ENCODE data around the gene ELOB. TPM values are rescaled to one million over a fixed set of nuclear protein-coding genes. Genes with fewer than 3 reads are reported as not detected.

ELOB gene
- total and polyA plus RNA-seq, 10 of the 15 experiments (the other 5 are each of a cell fraction or from before 2014, with no cell fraction given): 86.9 to 823 (median 263) TPM

GRCh38 chr16:2822158-2822495, 45.0 kb upstream of the ELOB start:
- intact Hi-C loops (cut with micrococcal nuclease; ENCODE audit: unreplicated experiment): no loop called here
- Histone ChIP-seq H3K79me2 (ENCODE audit: control insufficient read depth, insufficient read depth, low read length) (peaks cover 5% of the 10 kb centered on the region), H3K4me2 (ENCODE audit: control insufficient read depth, insufficient read depth) (no peak overlapping the region), H3K36me3 (ENCODE audit: control insufficient read depth in 2 of 2, insufficient read depth in 2 of 2, low read length in 1 of 2) (no peaks in the 10 kb centered on the region), H3K4me1 (ENCODE audit: control insufficient read depth, insufficient read depth, low read length) (no peaks in the 10 kb centered on the region), H3K27me3 (replicated peaks in 1 of 2; ENCODE audit: control insufficient read depth in 2 of 2, insufficient read depth in 2 of 2, low read length in 1 of 2) (peaks cover 0 to 1% of the 10 kb centered on the region in 2 experiments; a peak in 1 of 4 replicates), H3K4me3 (no peak overlapping the region), H2AFZ (ENCODE audit: control insufficient read depth, low read depth, low read length) (no peak overlapping the region), H3K27ac (ENCODE audit: control insufficient read depth, insufficient read depth) (no peak overlapping the region), H3K9ac (ENCODE audit: control insufficient read depth, insufficient read depth, low read length) (no peak overlapping the region), H3K9me3 (replicated peaks; ENCODE audit: control insufficient read depth, insufficient read depth, low read length) (no peaks in the 10 kb centered on the region), H4K20me1 (ENCODE audit: control insufficient read depth, insufficient read depth) (no peaks in the 10 kb centered on the region)
- in situ Hi-C loops (cut with MboI): no loop called here
- ChIA-PET CTCF (interaction anchor here (1.2 kb wide), 1 partner anchor 16 kb away, joined by 7 read pairs; no protein-coding TSS in a partner anchor), RAD21 (ENCODE audit: unreplicated experiment) (no interaction called here), POLR2A (no interaction called here), SMC1A (ENCODE audit: uncharacterized antibody, unreplicated experiment) (no interaction called here)
- ATAC-seq (no peak), DNase-seq (ENCODE audit: low read depth, low spot score) (no peak), FAIRE-seq (no peak)
- no TSS peak for BruUV-seq (replicated peaks)
- WGBS (ENCODE audit: insufficient coverage, insufficient replicate concordance, low lambda C conversion rate, missing lambda C conversion rate): 42% methylated on average over 8 of the region's 8 CpGs
- no peak for TF ChIP-seq NFXL1 (IDR thresholded peaks at IDR 0.05; ENCODE audit: borderline replicate concordance)

- ChIA-PET CTCF (interaction anchor here (1.2 kb wide), 1 partner anchor 17 kb away, joined by 7 read pairs; no protein-coding TSS in a partner anchor), SMC1A (ENCODE audit: uncharacterized antibody, unreplicated experiment) (no interaction called here), POLR2A (no interaction called here), RAD21 (ENCODE audit: unreplicated experiment) (no interaction called here)
- H3K27ac ChIP-seq (ENCODE audit: control insufficient read depth, insufficient read depth): no peak overlapping the region
- no peaks in the 10 kb centered on the region for H3K36me3 ChIP-seq (ENCODE audit: control insufficient read depth in 2 of 2, insufficient read depth in 2 of 2, low read length in 1 of 2)
- H3K4me2 ChIP-seq (ENCODE audit: control insufficient read depth, insufficient read depth): no peak overlapping the region
- BruUV-seq (replicated peaks): no TSS peak
- intact Hi-C loops (cut with micrococcal nuclease; ENCODE audit: unreplicated experiment): no loop called here
- H3K27me3 ChIP-seq (replicated peaks in 1 of 2; ENCODE audit: control insufficient read depth in 2 of 2, insufficient read depth in 2 of 2, low read length in 1 of 2): peaks cover 0 to 1% of the 10 kb centered on the region in 2 experiments; a peak in 1 of 4 replicates
- no peak for DNase-seq (ENCODE audit: low read depth, low spot score)
- no peak overlapping the region for H3K9ac ChIP-seq (ENCODE audit: control insufficient read depth, insufficient read depth, low read length)
- H3K79me2 ChIP-seq (ENCODE audit: control insufficient read depth, insufficient read depth, low read length): peaks cover 7% of the 10 kb centered on the region
- no peaks in the 10 kb centered on the region for H3K9me3 ChIP-seq (replicated peaks; ENCODE audit: control insufficient read depth, insufficient read depth, low read length)
- no peak overlapping the region for H3K4me3 ChIP-seq
- no peaks in the 10 kb centered on the region for H3K4me1 ChIP-seq (ENCODE audit: control insufficient read depth, insufficient read depth, low read length)
- in situ Hi-C loops (cut with MboI): no loop called here
- no peaks in the 10 kb centered on the region for H4K20me1 ChIP-seq (ENCODE audit: control insufficient read depth, insufficient read depth)
- TF ChIP-seq ZNF274 (IDR thresholded peaks at IDR 0.05; ENCODE audit: insufficient read depth, insufficient read length): no peak
- TF ChIP-seq RUNX3 (IDR thresholded peaks at IDR 0.05; ENCODE audit: low read length): no peak
- no peak for TF ChIP-seq CBFB (IDR thresholded peaks at IDR 0.05; ENCODE audit: low read depth)
- TF ChIP-seq EED (IDR thresholded peaks at IDR 0.05; ENCODE audit: low read depth): no peak
- TF ChIP-seq KAT2A (conservative IDR thresholded peaks at IDR 0.05; ENCODE audit: control insufficient read depth, low read depth, low read length): no peak
- no peak for TF ChIP-seq NR2F1 (conservative IDR thresholded peaks at IDR 0.05)
- no peak for TF ChIP-seq ATF3 (IDR thresholded peaks at IDR 0.05; ENCODE audit: borderline replicate concordance, extremely low read depth, low read depth, low read length)
- no peak for TF ChIP-seq BACH1 (IDR thresholded peaks at IDR 0.05; ENCODE audit: borderline replicate concordance)
- no peak overlapping the region for H2AFZ ChIP-seq (ENCODE audit: control insufficient read depth, low read depth, low read length)
- WGBS (ENCODE audit: insufficient coverage, insufficient replicate concordance, low lambda C conversion rate, missing lambda C conversion rate): 51% methylated on average over 9 of the region's 9 CpGs
- FAIRE-seq: no peak
- no peak for ATAC-seq
These were observed 44.5 kb upstream of the ELOB start for GRCh38 chr16:2821487-2822157.
